H1 (cell line): Measurements from ENCODE around the gene LYRM4. TPM values are rescaled to one million over a fixed set of nuclear protein-coding genes. Genes with fewer than 3 reads are reported as not detected.

Experiments
- CTCF ChIA-PET: fragments of 300-600 bp; sonication (Branson Sonifier 250); formaldehyde crosslinking; loops from one replicate; lab custom pipeline; 2021; ENCODE audit not compliant: partially characterized antibody; lab: Charles Lee
- POLR2A ChIA-PET: fragments of 300-600 bp; sonication (Branson Sonifier 250); formaldehyde crosslinking; loops from one replicate; lab custom pipeline; 2021; ENCODE audit warnings: inconsistent platforms; ENCODE audit not compliant: partially characterized antibody; lab: Charles Lee
- DNase-seq, 2 experiments: peaks; one replicate each; pipeline versions ENCODE4 v3.0.0 to v3.0.0-alpha.2; 2010 to 2022; ENCODE audit warnings: low spot score in 2 of 2, low read depth in 1 of 2, mixed read lengths in 1 of 2
- FAIRE-seq: peaks from 2 replicates; lab custom pipeline; 2011; peaks lifted over from hg19 to GRCh38; lab: Jason Lieb, UNC
- H2AFZ ChIP-seq: 2 replicates; pipeline ENCODE4 v1.8.1; 2012; ENCODE audit warnings: low read length, inconsistent platforms
- H2AK5ac ChIP-seq: 2 replicates; pipeline ENCODE4 v1.6.1; 2013; ENCODE audit warnings: low read depth, low read length
- H2BK120ac ChIP-seq: replicated peaks from 2 replicates; pipeline ENCODE3; 2013; ENCODE audit warnings: low read depth, low read length, inconsistent platforms
- H2BK12ac ChIP-seq: 2 replicates; pipeline ENCODE4 v1.6.1; 2013; ENCODE audit warnings: low read depth, low read length
- H2BK15ac ChIP-seq: 2 replicates; pipeline ENCODE4 v1.6.1; 2013; ENCODE audit warnings: low read length
- H2BK20ac ChIP-seq: 2 replicates; pipeline ENCODE4 v1.6.1; 2013; ENCODE audit warnings: low read length
- H2BK5ac ChIP-seq: 2 replicates; pipeline ENCODE4 v1.6.1; 2013; ENCODE audit warnings: low read depth, low read length
- H3K14ac ChIP-seq: 2 replicates; pipeline ENCODE4 v1.6.1; 2013; ENCODE audit warnings: inconsistent platforms; ENCODE audit not compliant: insufficient read length
- H3K18ac ChIP-seq: 2 replicates; pipeline ENCODE4 v1.6.1; 2013; ENCODE audit warnings: low read length; ENCODE audit errors: extremely low read depth
- H3K23ac ChIP-seq: 2 replicates; pipeline ENCODE4 v1.6.1; 2013; ENCODE audit warnings: inconsistent platforms; ENCODE audit not compliant: insufficient read length
- H3K23me2 ChIP-seq: 2 replicates; pipeline ENCODE4 v1.6.1; 2013; ENCODE audit warnings: low read depth, low read length
- H3K27ac ChIP-seq: 2 replicates; pipeline ENCODE4 v1.6.1; 2011; ENCODE audit warnings: low read depth, low read length, inconsistent platforms
- H3K27me3 ChIP-seq, 4 experiments: replicated peaks in 1 of 4; 1 replicate in 1 of 4; 2 replicates in 3 of 4; pipeline versions ENCODE4 v1.6.1 to v1.8.1; 2011 to 2013; ENCODE audit warnings: low read length in 3 of 4, mild to moderate bottlenecking in 3 of 4, inconsistent platforms in 2 of 4, mixed read lengths in 2 of 4, moderate library complexity in 1 of 4; ENCODE audit not compliant: control insufficient read depth in 3 of 4, insufficient read depth in 3 of 4; ENCODE audit errors: extremely low read depth in 1 of 4
- H3K36me3 ChIP-seq, 4 experiments: 2 replicates each; pipeline versions ENCODE4 v1.6.1 to v1.8.1; 2011 to 2013; ENCODE audit warnings: mild to moderate bottlenecking in 4 of 4, low read length in 3 of 4, moderate library complexity in 2 of 4, control low read depth in 1 of 4, inconsistent platforms in 1 of 4; ENCODE audit not compliant: insufficient read depth in 4 of 4, control insufficient read depth in 2 of 4
- H3K4ac ChIP-seq: replicated peaks from 2 replicates; pipeline ENCODE3; 2013; ENCODE audit warnings: low read length, low read depth, mixed read lengths, inconsistent platforms; ENCODE audit not compliant: insufficient read length
- H3K4me1 ChIP-seq, 4 experiments: replicated peaks in 1 of 4; 1 replicate in 1 of 4; 2 replicates in 3 of 4; pipeline versions ENCODE4 v1.6.1 to v1.8.1; 2011 to 2013; ENCODE audit warnings: low read length in 3 of 4, inconsistent platforms in 2 of 4, mixed read lengths in 1 of 4; ENCODE audit not compliant: insufficient read depth in 4 of 4, control insufficient read depth in 3 of 4
- H3K4me2 ChIP-seq, 2 experiments: 2 replicates each; pipeline versions ENCODE4 v1.6.1 to v1.8.1; 2011 to 2013; ENCODE audit warnings: low read depth in 2 of 2, low read length in 2 of 2, control low read depth in 1 of 2, inconsistent platforms in 1 of 2, mild to moderate bottlenecking in 1 of 2; ENCODE audit not compliant: insufficient read depth in 1 of 2
- H3K4me3 ChIP-seq, 4 experiments: fragments of 200-600, 300-600 bp in 1 of 4; sonication (generic), shearing (Covaris generic), sonication (Bioruptor Twin) in 1 of 4; 2 replicates each; pipeline versions ENCODE4 v1.5.1 to v1.8.1; 2011 to 2016; ENCODE audit warnings: low read length in 4 of 4, low read depth in 3 of 4, control low read depth in 2 of 4, inconsistent platforms in 2 of 4, mild to moderate bottlenecking in 2 of 4, mixed read lengths in 1 of 4, moderate library complexity in 1 of 4; ENCODE audit not compliant: insufficient read depth in 2 of 4; ENCODE audit errors: extremely low read depth in 1 of 4
- H3K56ac ChIP-seq: replicated peaks from 2 replicates; pipeline ENCODE3; 2013; ENCODE audit warnings: low read depth, mild to moderate bottlenecking, mixed read lengths, low read length, inconsistent platforms; ENCODE audit not compliant: insufficient read length
- H3K79me1 ChIP-seq: 2 replicates; pipeline ENCODE4 v1.6.1; 2013; ENCODE audit warnings: low read depth, low read length, control low read depth
- H3K79me2 ChIP-seq, 2 experiments: 2 replicates each; pipeline versions ENCODE4 v1.6.1 to v1.8.1; 2012 to 2013; ENCODE audit warnings: low read length in 2 of 2, mild to moderate bottlenecking in 2 of 2, inconsistent platforms in 1 of 2; ENCODE audit not compliant: insufficient read depth in 2 of 2, control insufficient read depth in 1 of 2
- H3K9ac ChIP-seq, 4 experiments: replicated peaks in 1 of 4; 1 replicate in 1 of 4; 2 replicates in 3 of 4; pipeline versions ENCODE4 v1.6.1 to v1.8.1; 2011 to 2013; ENCODE audit warnings: low read depth in 3 of 4, low read length in 3 of 4, control low read depth in 2 of 4, mild to moderate bottlenecking in 2 of 4, moderate library complexity in 2 of 4, inconsistent platforms in 1 of 4; ENCODE audit errors: extremely low read depth in 1 of 4
- H3K9me3 ChIP-seq, 2 experiments: 2 replicates each; pipeline versions ENCODE4 v1.6.1 to v1.8.1; 2012 to 2013; ENCODE audit warnings: mild to moderate bottlenecking in 2 of 2, moderate library complexity in 2 of 2, control low read depth in 1 of 2, inconsistent platforms in 1 of 2, low read depth in 1 of 2, low read length in 1 of 2, mixed read lengths in 1 of 2; ENCODE audit not compliant: insufficient read depth in 2 of 2
- H4K20me1 ChIP-seq, 2 experiments: replicated peaks in 1 of 2; 2 replicates each; pipeline versions ENCODE3 to v1.8.1; 2011 to 2013; ENCODE audit warnings: inconsistent platforms in 2 of 2, low read length in 2 of 2, mild to moderate bottlenecking in 1 of 2; ENCODE audit not compliant: insufficient read depth in 2 of 2, control insufficient read depth in 1 of 2
- H4K5ac ChIP-seq: 2 replicates; pipeline ENCODE4 v1.6.1; 2013; ENCODE audit warnings: low read length, low read depth, mixed read lengths, inconsistent platforms; ENCODE audit not compliant: insufficient read length
- H4K8ac ChIP-seq: 2 replicates; pipeline ENCODE4 v1.8.0; 2013; ENCODE audit warnings: mild to moderate bottlenecking, moderate library complexity, low read length, inconsistent platforms; ENCODE audit not compliant: insufficient read depth; ENCODE audit errors: extremely low read depth
- H4K91ac ChIP-seq: replicated peaks from 2 replicates; pipeline ENCODE3; 2013; ENCODE audit warnings: low read length, mixed read lengths, inconsistent platforms; ENCODE audit not compliant: insufficient read length
- CBX5 ChIP-seq: fragments of 300-800, 300-1000 bp; sonication (generic); IDR thresholded peaks from 2 replicates; pipeline ENCODE4 v1.7.1; 2016; ENCODE audit warnings: antibody characterized with exemption, low read length, low read depth
- HDAC2 ChIP-seq, 2 experiments: fragments of 300-600 bp in 1 of 2; sonication (generic) in 1 of 2; IDR thresholded peaks; 2 replicates each; pipeline ENCODE4 v1.6.1; 2011 to 2012; ENCODE audit warnings: low read depth in 2 of 2, low read length in 2 of 2, mild to moderate bottlenecking in 2 of 2, moderate library complexity in 2 of 2, borderline replicate concordance in 1 of 2, inconsistent platforms in 1 of 2
- JUND ChIP-seq: IDR thresholded peaks from 2 replicates; pipeline ENCODE4 v1.6.1; 2011; ENCODE audit warnings: mild to moderate bottlenecking, improper control_type of control experiment, low read length
- SIRT6 ChIP-seq: IDR thresholded peaks from one replicate; pipeline ENCODE4 v1.7.1; 2012; ENCODE audit warnings: low read length, inconsistent platforms
- SUZ12 ChIP-seq: fragments of 200-600 bp; sonication (generic); IDR thresholded peaks from 2 replicates; pipeline ENCODE4 v1.6.1; 2012; ENCODE audit warnings: mild to moderate bottlenecking, inconsistent platforms, low read length, moderate library complexity, mixed read lengths
- TAF1 ChIP-seq: IDR thresholded peaks from 2 replicates; pipeline ENCODE4 v1.6.1; 2011; ENCODE audit warnings: mild to moderate bottlenecking, low read depth, low read length
- WGBS, 2 experiments: shearing (Covaris generic) in 1 of 2; methylation state at CpG; one replicate each; pipeline versions ENCODE4 v1.1.6 to v1.1.7; 2013 to 2015; ENCODE audit warnings: low lambda C conversion rate in 2 of 2, mixed read lengths in 2 of 2, inconsistent platforms in 1 of 2, low coverage in 1 of 2, missing lambda C conversion rate in 1 of 2; ENCODE audit not compliant: insufficient replicate concordance in 2 of 2, insufficient coverage in 1 of 2, insufficient read length in 1 of 2; ENCODE audit errors: extremely low coverage in 1 of 2, missing lambda C conversion rate in 1 of 2; 5-methylcytosine and 5-hydroxymethylcytosine counted together
- polyA plus RNA-seq, 7 experiments: library from polyadenylated mRNA; depleted of rRNA in 3 of 7; stranded (reverse) in 5 of 7; unstranded in 2 of 7; fragments of >200 nt in 5 of 7; fragments of 200-250 nt in 2 of 7; gene quantifications; 1 replicate in 5 of 7; 2 replicates in 1 of 7; 4 replicates in 1 of 7; pipeline versions ENCODE4 v1.2.1 to v1.2.3, GENCODE V29; 2011 to 2013; ENCODE audit warnings: missing spikeins in 2 of 7, mixed read lengths in 2 of 7
- total RNA-seq: library from RNA; stranded (reverse); fragmentation: NEBNext Ultra II Directional; extraction: Animal tissue kit (Norgen Biotek cat#: 25700); gene quantifications from 2 replicates; pipeline ENCODE4 v1.2.1, GENCODE V29; 2021

Gene LYRM4
- total and polyA plus RNA-seq, 2 of the 8 experiments (the other 6 are each of a cell fraction or from before 2014, with no cell fraction given): 56.6 to 62.8 TPM

- Histone ChIP-seq H2AK5ac (no peak overlapping the region), H3K23ac (no peak overlapping the region), H4K5ac (no peak overlapping the region), H2BK15ac (no peak overlapping the region), H3K4me3 (no peak overlapping the region), H3K79me1 (no peaks in the 10 kb centered on the region; the same call in 1 of the 2 replicates), H3K14ac (no peak overlapping the region), H3K4ac (no peak overlapping the region), H2BK12ac (no peak overlapping the region), H3K9ac (no peak overlapping the region), H3K56ac (no peak overlapping the region), H2BK5ac (no peak overlapping the region), H3K27ac (no peak overlapping the region), H3K9me3 (no peaks in the 10 kb centered on the region; a peak in 1 of 4 replicates), H3K18ac (no peak overlapping the region), H2BK120ac (no peak overlapping the region), H4K91ac (no peak overlapping the region), H4K8ac (no peak overlapping the region; the same call in 1 of the 2 replicates), H3K4me1 (peaks cover 0 to 19% (median 8%) of the 10 kb centered on the region in 4 experiments; a peak in 4 of 7 replicates), H3K23me2 (peaks cover 17% of the 10 kb centered on the region; the same call in 1 of the 2 replicates), H3K4me2 (no peak overlapping the region), H3K27me3 (peaks cover 34 to 58% (median 55%) of the 10 kb centered on the region in 4 experiments), H3K36me3 (no peaks in the 10 kb centered on the region), H2BK20ac (no peak overlapping the region), H2AFZ (no peak overlapping the region), H3K79me2 (no peaks in the 10 kb centered on the region), H4K20me1 (peaks cover 3 to 5% of the 10 kb centered on the region in 2 experiments)
- ChIA-PET POLR2A (no interaction called here), CTCF (interaction anchor here (0.8 to 1.1 kb wide), 3 partner anchors 44 to 912 kb away, joined by 3 to 4 read pairs (median 3); no protein-coding TSS in a partner anchor)
- FAIRE-seq: no peak
- WGBS, 2 experiments: 90% methylated on average over 12 of the region's 12 CpGs; no CpG with 5 or more reads in 1 of the 2 experiments
- no peak for DNase-seq
- TF ChIP-seq TAF1: no peak
- no peak for TF ChIP-seq JUND
- TF ChIP-seq SIRT6: no peak
- TF ChIP-seq SUZ12: no peak
- TF ChIP-seq CBX5: no peak
- no peak for TF ChIP-seq HDAC2 (IDR thresholded peaks at IDR 0.05; ENCODE audit: borderline replicate concordance in 1 of 2, low read depth in 2 of 2, low read length in 2 of 2)
Observed at GRCh38 chr6:5082487-5083306, 178.1 kb downstream of the LYRM4 start.
